Measurements from ENCODE around the gene PRMT1. TPM values are rescaled to one million over a fixed set of nuclear protein-coding genes. Genes with fewer than 3 reads are reported as not detected.
"Not testable (repeated sequence)": the region's sequence is repeated elsewhere in the genome, so short reads cannot be mapped to it uniquely, and the experiment has no call there.

The PRMT1 gene
- total RNA-seq, 1 donor from 2014 or later = 156 TPM

DNA sequence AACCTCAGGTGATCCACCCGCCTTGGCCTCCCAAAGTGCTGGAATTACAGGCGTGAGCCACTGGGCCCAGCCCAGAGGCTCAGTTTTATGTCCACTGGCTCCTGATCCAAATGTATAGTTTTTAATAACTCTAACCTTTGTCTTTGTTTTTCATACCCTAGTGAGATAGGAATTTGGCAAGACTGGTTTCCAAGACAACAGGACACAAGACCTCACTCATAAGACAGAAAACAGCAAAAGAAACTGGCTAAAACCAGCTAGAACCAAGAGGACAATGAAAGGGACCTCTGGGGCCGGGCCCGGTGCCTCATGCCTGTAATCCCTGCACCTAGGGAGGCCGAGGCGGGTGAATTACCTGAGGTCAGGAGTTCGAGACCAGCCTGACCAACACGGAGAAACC lies 41.4 kb downstream of the PRMT1 start:
- no peaks in the 10 kb centered on the region for H3K9me3 ChIP-seq
- H3K4me1 ChIP-seq = peaks cover 8% of the 10 kb centered on the region
- DNase-seq (ENCODE audit: extremely low spot score in 2 of 2) = no peak
- no peak overlapping the region for H3K27ac ChIP-seq
- H3K4me3 ChIP-seq = no peak overlapping the region
- intact Hi-C loops (cut with DNase I) = no loop called here
- H3K27me3 ChIP-seq = no peaks in the 10 kb centered on the region
- H3K36me3 ChIP-seq = no peaks in the 10 kb centered on the region
- TF ChIP-seq, protein P1, sequence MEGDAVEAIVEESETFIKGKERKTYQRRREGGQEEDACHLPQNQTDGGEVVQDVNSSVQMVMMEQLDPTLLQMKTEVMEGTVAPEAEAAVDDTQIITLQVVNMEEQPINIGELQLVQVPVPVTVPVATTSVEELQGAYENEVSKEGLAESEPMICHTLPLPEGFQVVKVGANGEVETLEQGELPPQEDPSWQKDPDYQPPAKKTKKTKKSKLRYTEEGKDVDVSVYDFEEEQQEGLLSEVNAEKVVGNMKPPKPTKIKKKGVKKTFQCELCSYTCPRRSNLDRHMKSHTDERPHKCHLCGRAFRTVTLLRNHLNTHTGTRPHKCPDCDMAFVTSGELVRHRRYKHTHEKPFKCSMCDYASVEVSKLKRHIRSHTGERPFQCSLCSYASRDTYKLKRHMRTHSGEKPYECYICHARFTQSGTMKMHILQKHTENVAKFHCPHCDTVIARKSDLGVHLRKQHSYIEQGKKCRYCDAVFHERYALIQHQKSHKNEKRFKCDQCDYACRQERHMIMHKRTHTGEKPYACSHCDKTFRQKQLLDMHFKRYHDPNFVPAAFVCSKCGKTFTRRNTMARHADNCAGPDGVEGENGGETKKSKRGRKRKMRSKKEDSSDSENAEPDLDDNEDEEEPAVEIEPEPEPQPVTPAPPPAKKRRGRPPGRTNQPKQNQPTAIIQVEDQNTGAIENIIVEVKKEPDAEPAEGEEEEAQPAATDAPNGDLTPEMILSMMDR (IDR thresholded peaks at IDR 0.05) = no peak
- TF ChIP-seq POLR2AphosphoS5 (IDR thresholded peaks at IDR 0.05; ENCODE audit: insufficient read depth in 1 of 2, low read depth in 1 of 2) = no peak
- TF ChIP-seq POLR2A (IDR thresholded peaks at IDR 0.05) = no peak

DNA sequence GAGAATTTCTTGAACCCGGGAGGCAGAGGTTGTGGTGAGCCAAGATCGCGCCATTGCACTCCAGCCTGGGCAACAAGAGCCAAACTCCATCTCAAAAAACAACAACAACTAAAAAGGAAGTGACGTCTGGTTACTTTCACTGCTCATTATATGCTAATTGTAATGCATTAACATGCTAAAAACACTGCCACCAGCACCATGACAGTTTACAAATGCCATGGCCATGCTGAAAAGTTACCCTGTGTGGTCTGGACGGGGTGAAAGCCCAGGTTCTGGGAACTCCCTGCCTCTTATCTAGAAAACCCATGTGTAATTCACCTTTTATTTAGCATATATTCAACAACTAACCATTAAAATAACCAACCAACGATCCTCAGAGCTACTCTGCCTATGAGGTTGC lies 41.9 kb downstream of the PRMT1 start:
- no peaks in the 10 kb centered on the region for H3K9me3 ChIP-seq
- no peak overlapping the region for H3K4me3 ChIP-seq
- intact Hi-C loops (cut with DNase I) = no loop called here
- peaks cover 8% of the 10 kb centered on the region for H3K4me1 ChIP-seq
- DNase-seq (ENCODE audit: extremely low spot score in 2 of 2) = no peak
- TF ChIP-seq POLR2AphosphoS5 (IDR thresholded peaks at IDR 0.05; ENCODE audit: insufficient read depth in 1 of 2, low read depth in 1 of 2) (no peak), POLR2A (IDR thresholded peaks at IDR 0.05) (no peak)
- TF ChIP-seq, protein P1 (IDR thresholded peaks at IDR 0.05) = no peak
- H3K27me3 ChIP-seq = no peaks in the 10 kb centered on the region
- H3K27ac ChIP-seq = no peak overlapping the region
- no peaks in the 10 kb centered on the region for H3K36me3 ChIP-seq

DNA sequence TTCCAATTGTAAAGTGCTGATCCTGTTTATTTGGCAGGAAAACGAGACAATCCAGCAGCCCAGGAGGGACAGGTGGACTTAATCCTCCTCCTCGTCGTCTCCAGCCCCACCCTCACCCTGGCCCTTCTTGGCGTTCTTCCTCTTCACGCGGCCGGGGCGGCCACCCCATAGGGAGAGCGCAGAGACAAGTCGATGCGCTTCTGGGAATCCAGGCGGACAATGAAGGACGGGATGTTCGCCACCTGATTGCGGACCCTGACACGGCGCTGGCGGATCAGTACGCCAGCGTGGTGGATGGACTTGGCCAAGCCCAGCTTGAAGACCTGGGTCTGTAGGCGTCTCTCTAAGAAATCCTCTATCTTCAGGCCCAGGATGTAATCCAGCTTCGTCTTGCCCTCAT lies 42.3 kb downstream of the PRMT1 start:
- H3K36me3 ChIP-seq; intact Hi-C loops (cut with DNase I); H3K4me1 ChIP-seq; H3K4me3 ChIP-seq; DNase-seq (ENCODE audit: extremely low spot score in 2 of 2); H3K9me3 ChIP-seq; H3K27ac ChIP-seq; H3K27me3 ChIP-seq: not testable (repeated sequence)

DNA sequence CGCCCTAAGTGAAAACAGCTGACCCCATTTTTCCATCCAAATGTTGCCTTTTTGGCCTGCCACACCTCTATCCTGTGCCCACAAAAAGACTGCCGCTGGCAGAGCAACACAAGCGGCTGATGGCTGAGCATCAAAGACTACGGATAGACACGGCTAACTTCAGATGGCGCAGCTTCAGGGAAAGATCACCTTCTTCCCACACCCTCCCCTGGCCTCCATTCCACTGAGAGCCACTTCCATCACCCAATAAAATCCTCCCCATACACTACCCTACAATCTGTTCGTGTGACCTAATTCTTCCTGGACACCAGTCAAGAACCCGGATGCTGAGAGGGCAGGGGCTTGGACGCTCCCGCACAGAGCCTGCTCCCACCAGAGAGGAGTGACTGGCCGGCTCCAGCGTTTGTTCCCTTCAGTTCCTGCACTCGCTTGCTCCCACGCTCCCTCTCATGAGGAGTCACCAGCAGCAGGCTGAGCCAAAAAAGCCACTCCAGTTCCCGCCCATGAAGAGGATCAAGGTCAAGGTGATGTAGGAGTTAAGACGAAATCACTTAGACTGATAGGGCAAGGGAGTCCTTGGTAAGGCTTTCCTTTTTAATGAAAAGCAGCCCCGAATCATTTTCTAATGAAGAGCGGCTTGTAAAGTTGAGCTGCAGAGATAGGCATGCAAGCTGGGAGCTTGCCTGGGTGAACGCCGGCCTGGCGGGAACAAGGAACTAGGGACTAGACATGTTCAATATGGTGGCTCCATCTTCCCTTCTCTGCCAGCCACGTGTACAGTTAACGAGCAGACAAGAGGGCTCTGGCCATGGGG lies 50.4 kb downstream of the PRMT1 start:
- no peaks in the 10 kb centered on the region for H3K36me3 ChIP-seq
- H3K27ac ChIP-seq = peak overlapping the region; percentile 73
- peaks cover 4% of the 10 kb centered on the region for H3K4me1 ChIP-seq
- peak in 1 of 2 donors; percentile 53 for TF ChIP-seq POLR2AphosphoS5 (IDR thresholded peaks at IDR 0.05; ENCODE audit: insufficient read depth in 1 of 2, low read depth in 1 of 2)
- TF ChIP-seq POLR2A (IDR thresholded peaks at IDR 0.05) = no peak
- H3K4me3 ChIP-seq = peak overlapping the region in 1 of 2 donors; percentile 22
- H3K9me3 ChIP-seq = no peaks in the 10 kb centered on the region
- intact Hi-C loops (cut with DNase I) = no loop called here
- peak in 1 of 2 donors; percentile 90 for DNase-seq (ENCODE audit: extremely low spot score in 2 of 2)
- no peaks in the 10 kb centered on the region for H3K27me3 ChIP-seq

DNA sequence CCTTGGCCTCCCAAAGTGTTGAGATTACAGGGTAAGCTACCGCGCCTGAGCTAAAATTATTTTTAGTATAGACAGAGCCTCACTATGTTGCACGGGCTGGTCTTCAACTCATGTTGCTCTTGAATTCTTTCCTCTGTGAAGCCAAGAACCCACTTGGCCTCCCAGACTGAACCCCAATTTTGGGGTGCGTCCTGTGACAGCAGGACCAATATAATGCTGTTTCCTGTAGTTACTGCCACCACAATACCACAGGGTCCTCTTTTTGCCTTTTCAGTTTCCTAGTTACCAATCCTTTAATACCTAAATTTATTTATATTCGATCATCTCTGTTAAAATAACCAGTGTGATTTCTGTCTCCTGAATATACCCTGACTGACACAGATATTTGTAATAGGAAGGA lies 53.1 kb downstream of the PRMT1 start:
- no peaks in the 10 kb centered on the region for H3K27me3 ChIP-seq
- no peak for DNase-seq (ENCODE audit: extremely low spot score in 2 of 2)
- no peak overlapping the region for H3K27ac ChIP-seq
- H3K4me1 ChIP-seq = peaks cover 4% of the 10 kb centered on the region
- intact Hi-C loops (cut with DNase I) = no loop called here
- no peaks in the 10 kb centered on the region for H3K36me3 ChIP-seq
- no peak for TF ChIP-seq POLR2AphosphoS5 (IDR thresholded peaks at IDR 0.05; ENCODE audit: insufficient read depth in 1 of 2, low read depth in 1 of 2)
- no peak for TF ChIP-seq POLR2A (IDR thresholded peaks at IDR 0.05)
- TF ChIP-seq, protein P1 (IDR thresholded peaks at IDR 0.05) = no peak
- H3K9me3 ChIP-seq = no peaks in the 10 kb centered on the region
- no peak overlapping the region for H3K4me3 ChIP-seq

Small RNAs within 50 kb of the gene (microRNA-seq; reads per million reads assigned to microRNA genes)
- gene MIR5088 (ENCODE audit: borderline number of aligned reads, borderline replicate concordance) = not detected

Small RNAs within 50 kb of the gene (small RNA-seq; reads per million reads assigned to genes)
- gene MIR5088 = not detected

Other genes starting within 250 kb of the PRMT1 start
- gene SLC17A7, start 235.7 kb upstream of the PRMT1 start, total RNA-seq = 0.74 TPM
- gene PIH1D1, start 225.5 kb upstream of the PRMT1 start, total RNA-seq = 96.3 TPM
- 29.5 TPM for gene ALDH16A1, start 224.0 kb upstream of the PRMT1 start, total RNA-seq
- 10.1 TPM for gene FLT3LG, start 203.1 kb upstream of the PRMT1 start, total RNA-seq
- 3,900 TPM for gene RPL13A, start 189.7 kb upstream of the PRMT1 start, total RNA-seq
- 4,897 TPM for gene RPS11, start 180.8 kb upstream of the PRMT1 start, total RNA-seq
- 166 TPM for gene FCGRT, start 164.6 kb upstream of the PRMT1 start, total RNA-seq
- gene RCN3, start 149.3 kb upstream of the PRMT1 start, total RNA-seq = 22.6 TPM
- 72.2 TPM for gene NOSIP, start 96.7 kb upstream of the PRMT1 start, total RNA-seq
- gene PRRG2, start 96.0 kb upstream of the PRMT1 start, total RNA-seq = 5.4 TPM
- 15.5 TPM for gene PRR12, start 86.1 kb upstream of the PRMT1 start, total RNA-seq
- gene RRAS, start 37.1 kb upstream of the PRMT1 start, total RNA-seq = 112 TPM
- 20.4 TPM for gene SCAF1, start 35.1 kb upstream of the PRMT1 start, total RNA-seq
- gene IRF3, start 11.4 kb upstream of the PRMT1 start, total RNA-seq = 59.4 TPM
- gene BCL2L12, start 11.3 kb upstream of the PRMT1 start, total RNA-seq = 14.7 TPM
- 2.7 TPM for gene ADM5, start 12.3 kb downstream of the PRMT1 start, total RNA-seq
- 12.3 TPM for gene CPT1C, start 13.8 kb downstream of the PRMT1 start, total RNA-seq
- gene TSKS, start 86.0 kb downstream of the PRMT1 start, total RNA-seq = 1.2 TPM
- 80.8 TPM for gene AP2A1, start 89.7 kb downstream of the PRMT1 start, total RNA-seq
- gene FUZ, start 136.0 kb downstream of the PRMT1 start, total RNA-seq = 11.5 TPM
- 25.0 TPM for gene MED25, start 141.0 kb downstream of the PRMT1 start, total RNA-seq
- 109 TPM for gene PTOV1, start 173.9 kb downstream of the PRMT1 start, total RNA-seq
- 40.3 TPM for gene PNKP, start 190.3 kb downstream of the PRMT1 start, total RNA-seq
- 16.9 TPM for gene AKT1S1, start 200.1 kb downstream of the PRMT1 start, total RNA-seq
- 34.9 TPM for gene TBC1D17, start 200.4 kb downstream of the PRMT1 start, total RNA-seq
- not detected for gene IL4I1, start 219.6 kb downstream of the PRMT1 start, total RNA-seq